ENCODE results near the gene ABCB1.

DNA sequence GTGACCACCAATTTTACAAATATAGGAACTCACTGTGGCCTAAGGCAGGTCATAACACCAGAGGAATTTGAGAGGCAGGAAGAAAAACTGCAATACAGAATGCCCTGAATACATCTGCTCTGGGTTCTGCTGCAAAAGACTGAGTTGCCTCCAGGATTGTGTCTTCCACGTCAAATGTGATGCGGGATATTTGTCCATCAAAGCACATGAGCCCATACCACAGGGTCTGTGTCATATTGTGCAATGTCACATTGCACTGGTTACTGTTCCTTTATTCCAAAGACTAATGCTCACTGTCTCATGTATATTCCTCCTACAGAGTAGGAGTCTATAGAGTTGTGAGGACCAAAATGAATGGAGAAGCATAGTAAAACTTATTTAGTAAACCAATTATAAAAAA lies 66.6 kb downstream of the ABCB1 start:
- TF ChIP-seq, protein P1, sequence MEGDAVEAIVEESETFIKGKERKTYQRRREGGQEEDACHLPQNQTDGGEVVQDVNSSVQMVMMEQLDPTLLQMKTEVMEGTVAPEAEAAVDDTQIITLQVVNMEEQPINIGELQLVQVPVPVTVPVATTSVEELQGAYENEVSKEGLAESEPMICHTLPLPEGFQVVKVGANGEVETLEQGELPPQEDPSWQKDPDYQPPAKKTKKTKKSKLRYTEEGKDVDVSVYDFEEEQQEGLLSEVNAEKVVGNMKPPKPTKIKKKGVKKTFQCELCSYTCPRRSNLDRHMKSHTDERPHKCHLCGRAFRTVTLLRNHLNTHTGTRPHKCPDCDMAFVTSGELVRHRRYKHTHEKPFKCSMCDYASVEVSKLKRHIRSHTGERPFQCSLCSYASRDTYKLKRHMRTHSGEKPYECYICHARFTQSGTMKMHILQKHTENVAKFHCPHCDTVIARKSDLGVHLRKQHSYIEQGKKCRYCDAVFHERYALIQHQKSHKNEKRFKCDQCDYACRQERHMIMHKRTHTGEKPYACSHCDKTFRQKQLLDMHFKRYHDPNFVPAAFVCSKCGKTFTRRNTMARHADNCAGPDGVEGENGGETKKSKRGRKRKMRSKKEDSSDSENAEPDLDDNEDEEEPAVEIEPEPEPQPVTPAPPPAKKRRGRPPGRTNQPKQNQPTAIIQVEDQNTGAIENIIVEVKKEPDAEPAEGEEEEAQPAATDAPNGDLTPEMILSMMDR (IDR thresholded peaks at IDR 0.05; ENCODE audit: borderline replicate concordance, extremely low read depth, low read length, poor library complexity, severe bottlenecking), result no peak
- no peak for TF ChIP-seq EZH2 (IDR thresholded peaks at IDR 0.05; ENCODE audit: borderline replicate concordance, low read depth, low read length, severe bottlenecking)

All from DND-41 (cell line).